ENCODE measurements around the gene SLIT1.

SLIT1 gene

GRCh38 chr10:97169063-97169462, 16.7 kb downstream of the SLIT1 start:
- DNase-seq = no peak

DNA sequence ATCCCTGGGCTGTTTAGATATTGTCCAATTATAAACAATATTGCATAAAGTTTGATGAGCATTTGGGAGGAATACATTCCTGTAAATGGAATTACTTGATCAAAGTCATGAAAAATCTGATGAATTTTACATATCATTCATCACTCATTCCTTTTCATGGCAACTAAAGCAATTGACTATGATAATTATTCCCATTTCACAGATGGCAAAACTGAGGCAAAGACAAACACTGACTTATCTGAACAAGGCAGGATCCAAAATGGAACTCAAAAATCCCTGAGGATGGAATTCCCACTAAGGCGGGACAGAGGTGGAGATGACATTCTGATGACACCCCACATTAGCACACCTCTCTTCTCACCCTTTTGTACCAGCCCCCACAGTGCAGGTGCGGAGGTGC, 17.1 kb downstream of the SLIT1 start:
- no peak for DNase-seq

DNA sequence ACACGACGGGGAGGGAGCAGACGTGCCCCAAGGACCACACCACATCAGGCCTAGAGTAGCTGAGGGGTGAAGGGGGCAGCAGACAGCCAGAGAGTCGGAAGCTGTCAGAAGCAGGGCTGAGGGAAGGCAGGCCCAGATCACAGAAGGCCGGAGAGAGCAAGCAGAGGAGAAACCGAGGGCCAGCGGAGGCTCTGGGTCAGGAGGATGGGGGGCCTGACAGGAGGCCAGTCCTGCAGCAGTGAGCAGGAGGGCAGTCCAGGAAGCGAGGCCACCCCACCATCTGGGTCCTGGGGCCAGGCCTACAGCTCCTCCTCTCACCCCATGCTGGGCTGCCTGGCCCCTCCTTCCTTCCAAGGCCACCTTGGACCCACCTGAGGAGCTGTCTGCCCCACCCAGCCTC, 20.3 kb downstream of the SLIT1 start:
- DNase-seq = no peak

GRCh38 chr10:97163781-97164501, 21.8 kb downstream of the SLIT1 start:
- DNase-seq = no peak

DNA sequence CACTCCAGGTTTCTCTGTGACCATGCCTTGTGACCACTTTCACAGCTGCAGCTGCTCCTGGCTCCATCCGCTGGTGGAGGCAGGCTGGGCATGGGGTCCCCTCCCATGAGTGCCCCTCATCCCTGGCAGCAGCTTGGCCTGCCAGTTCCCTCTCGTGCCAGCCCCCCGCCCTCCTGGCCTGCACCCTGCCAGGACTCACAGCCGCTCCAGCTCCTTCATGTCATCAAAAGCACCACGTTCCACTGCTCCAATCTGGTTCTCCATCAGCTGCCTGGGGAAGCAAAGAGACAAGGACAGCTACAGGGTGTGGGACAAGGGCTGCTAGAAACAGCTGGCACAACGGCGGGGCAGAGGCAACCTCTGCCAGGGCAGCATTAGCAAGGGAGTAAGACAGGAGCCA, 22.6 kb downstream of the SLIT1 start:
- no peak for DNase-seq

GRCh38 chr10:97159646-97160305, 26.0 kb downstream of the SLIT1 start:
- no peak for DNase-seq

DNA sequence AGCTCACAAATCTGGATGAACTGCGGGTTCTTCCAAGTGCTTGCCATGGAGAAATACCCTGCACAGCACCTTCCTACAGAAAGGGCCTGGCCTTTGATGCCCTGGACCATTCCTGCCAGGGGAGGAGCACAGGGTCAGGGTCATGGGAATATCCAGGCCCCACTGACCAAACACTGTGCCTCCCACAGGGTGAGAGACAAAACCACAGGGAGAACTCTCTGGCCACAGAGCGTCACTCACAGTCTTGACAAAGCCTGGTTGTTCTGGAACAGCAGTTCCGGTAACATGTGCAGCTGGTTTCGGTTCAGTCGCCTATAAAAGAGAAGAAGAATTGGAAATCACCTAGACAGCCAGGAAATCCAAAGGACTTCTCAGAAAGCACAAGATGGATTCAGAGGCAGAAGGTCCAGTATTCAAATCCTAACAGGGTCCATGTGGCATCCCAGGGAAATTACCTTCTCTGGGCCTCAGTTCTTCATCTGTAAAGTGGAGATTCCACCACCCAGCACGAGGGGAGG, 28.1 kb downstream of the SLIT1 start:
- DNase-seq = no peak

GRCh38 chr10:97154781-97155180, 31.0 kb downstream of the SLIT1 start:
- DNase-seq = no peak

DNA sequence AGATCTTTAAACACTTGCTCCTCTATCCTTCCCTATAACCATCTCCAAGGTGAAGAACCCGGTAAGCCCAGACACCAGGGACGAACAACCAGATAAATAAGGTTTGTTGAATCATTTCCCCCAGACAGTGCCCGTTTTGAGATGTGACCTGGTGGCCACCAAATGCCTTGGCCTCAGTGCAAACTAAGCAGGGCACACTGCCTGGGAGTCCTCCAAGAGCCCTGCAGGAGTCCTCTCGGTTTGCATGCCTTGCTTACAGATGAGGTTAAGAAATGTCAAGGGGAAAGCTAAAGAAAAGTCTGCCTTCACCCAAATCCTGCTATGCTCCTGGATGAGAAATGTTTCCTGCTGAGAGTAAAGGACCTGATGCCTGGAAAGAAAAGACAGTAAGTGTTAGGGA, 31.6 kb downstream of the SLIT1 start:
- no peak for DNase-seq

DNA sequence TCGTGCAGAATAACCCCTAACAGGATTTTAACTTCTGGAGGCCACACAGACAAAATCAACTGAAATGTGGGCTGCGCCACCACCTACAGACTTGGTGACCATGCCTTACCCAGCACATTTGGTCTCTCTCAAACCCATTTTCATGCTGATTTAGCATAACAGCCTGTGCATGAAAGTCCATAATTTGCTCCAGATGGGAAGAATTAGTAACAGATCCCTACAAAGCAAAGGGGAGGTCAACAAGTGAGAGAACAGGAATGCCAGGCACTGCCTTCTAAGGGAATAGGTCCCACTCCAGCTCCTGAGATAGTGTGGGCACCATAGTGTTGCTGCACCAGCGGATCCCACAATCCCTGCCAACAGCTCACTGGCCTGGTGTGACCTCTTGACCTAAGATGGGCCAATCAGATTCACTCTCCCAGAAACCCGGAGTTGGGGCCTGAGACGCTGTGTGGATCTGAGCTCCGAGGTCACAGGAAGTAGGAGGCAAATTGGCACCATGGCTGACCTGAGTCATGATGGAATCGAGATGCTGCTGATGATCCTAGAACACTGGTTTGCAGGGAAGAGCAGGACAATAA, 32.4 kb downstream of the SLIT1 start:
- no peak for DNase-seq

DNA sequence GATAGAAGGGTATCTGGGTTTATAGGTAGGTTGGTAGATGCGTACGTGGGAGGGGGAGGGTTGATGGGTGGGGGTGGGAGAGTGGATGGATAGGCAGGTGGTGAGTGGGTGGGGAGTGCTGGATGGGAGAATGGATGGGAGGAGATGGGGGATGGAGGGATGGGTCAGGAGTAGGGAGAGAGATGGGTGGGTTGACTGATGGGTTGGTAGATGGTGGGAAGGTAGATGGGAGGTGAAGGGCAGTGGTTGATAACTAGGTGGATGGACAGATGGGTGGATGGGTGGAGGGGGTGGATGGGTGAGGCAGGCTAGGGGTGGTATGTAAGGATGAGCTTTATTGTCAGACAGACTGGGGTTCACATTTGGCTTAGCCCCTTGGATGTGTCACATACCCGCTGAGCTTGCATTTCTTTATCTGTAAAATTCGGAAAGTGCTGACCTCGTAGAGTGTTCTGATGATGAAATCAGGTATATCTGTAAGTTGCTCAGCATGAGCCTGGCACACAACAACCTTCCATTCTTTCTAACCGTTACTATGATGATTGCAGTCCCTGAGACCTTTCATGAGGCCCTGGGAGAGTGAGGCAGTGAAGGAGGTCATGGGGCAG, 34.3 kb downstream of the SLIT1 start:
- DNase-seq = no peak

DNA sequence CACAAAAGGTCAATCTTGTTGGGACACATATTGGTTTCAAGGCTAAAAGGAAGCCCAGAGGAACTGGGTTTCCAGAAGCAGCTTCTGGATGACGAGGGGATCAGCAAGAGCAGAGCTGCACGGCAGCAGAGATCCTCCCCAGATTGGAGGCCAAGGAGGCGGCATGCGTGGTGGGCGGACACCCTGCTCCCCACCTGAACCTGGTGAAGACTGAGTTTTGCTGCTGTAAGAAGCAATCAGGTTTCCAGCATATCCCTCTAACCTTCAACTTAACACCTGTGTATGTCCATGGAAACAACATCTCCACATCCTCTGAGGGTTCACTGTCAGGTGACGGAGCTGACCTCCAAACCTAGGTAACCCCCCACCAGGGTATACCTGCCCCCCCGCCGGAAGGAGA, 35.1 kb downstream of the SLIT1 start:
- DNase-seq = no peak

DNA sequence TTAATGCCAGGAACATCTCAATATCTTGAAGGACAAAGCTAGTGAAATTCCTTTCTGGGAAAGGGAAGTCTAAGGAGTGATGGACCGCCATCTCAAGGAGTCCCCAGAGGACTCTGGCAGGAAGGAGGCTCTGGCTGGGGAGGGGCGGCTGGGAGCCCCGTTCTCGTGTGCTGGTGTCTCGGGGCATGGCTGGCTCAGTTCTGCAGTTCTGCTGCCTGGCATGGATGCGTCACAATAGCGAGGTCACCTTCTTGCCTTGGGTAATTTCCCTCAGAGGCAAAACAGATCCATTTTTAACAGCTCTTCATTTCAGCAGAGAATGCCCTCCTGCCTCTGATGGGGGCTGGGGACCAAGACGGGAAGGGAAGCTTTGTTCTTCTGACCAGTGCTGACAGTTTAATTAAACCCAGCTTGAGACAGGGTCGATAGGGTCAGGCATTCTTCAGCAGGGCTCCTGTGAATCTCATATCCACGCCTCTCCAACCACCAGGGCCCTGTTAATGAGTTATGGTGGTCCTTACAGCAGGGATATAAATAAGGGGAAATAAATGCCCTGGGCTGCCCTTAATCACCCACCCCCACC, 35.7 kb downstream of the SLIT1 start:
- DNase-seq = no peak

DNA sequence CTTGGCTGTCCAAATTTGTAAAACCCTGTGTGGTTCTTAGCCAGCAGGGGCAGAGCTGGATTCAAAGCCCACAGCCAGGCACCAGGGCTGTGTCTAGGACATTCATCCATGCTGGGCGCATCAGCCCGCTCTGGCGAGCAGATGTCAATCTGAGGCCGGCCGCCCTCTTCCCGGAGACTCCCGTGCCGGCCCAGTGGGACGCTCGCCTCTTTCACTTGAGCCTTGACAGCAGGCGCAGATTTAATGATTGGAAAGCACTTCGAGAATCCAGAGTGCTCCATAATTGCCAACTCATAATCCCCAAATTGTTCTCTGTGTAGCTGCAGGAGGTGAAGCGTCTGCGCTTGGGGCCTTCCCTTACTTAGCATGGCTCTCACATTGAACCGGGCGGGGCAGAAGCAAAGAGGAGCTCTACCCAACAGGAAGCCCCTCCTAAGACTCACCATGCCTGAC, 36.7 kb downstream of the SLIT1 start:
- DNase-seq = no peak

- DNase-seq = no peak
Observed at GRCh38 chr10:97144297-97144696, 41.5 kb downstream of the SLIT1 start.

- DNase-seq = no peak
Observed at GRCh38 chr10:97142834-97143233, 42.9 kb downstream of the SLIT1 start.

DNA sequence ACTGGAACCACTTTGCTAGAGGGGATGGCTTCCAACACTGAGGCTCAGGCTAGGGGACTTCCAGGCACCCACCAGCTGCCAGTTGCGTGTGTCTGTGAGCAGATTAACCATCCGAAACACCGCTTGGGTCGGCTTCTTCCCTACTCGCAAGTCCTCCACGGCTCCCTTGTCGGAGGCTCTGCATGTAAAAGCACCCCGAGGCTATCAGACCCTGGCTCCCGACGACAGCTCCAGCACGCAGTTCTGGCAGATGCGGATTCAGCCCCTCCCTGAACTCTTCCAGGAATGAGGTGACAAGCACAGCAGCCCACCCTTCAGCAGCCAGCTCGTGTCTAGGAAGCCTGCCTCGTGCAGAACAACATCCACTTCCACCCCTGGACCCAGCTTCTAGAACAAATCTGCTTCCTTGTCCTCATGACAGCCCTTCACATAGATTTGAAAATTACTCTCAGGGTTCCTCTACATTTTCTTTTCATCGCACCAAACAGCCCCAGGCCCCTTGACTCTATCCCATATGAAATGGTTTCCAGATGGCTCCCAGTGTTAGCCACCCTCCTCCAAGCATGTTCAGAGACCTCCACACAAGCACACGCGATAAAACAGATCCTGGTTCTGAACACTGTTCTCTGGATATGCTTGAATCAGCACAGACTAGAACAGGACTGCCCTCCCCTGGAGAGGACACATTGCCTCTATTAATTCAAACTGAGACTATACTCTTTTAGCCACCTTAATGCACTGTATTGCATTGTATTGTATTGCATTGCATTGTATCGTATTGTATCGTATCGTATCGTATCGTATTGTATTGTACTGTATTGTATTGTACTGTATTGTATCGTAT, 44.6 kb downstream of the SLIT1 start:
- DNase-seq = peak; percentile 78

DNA sequence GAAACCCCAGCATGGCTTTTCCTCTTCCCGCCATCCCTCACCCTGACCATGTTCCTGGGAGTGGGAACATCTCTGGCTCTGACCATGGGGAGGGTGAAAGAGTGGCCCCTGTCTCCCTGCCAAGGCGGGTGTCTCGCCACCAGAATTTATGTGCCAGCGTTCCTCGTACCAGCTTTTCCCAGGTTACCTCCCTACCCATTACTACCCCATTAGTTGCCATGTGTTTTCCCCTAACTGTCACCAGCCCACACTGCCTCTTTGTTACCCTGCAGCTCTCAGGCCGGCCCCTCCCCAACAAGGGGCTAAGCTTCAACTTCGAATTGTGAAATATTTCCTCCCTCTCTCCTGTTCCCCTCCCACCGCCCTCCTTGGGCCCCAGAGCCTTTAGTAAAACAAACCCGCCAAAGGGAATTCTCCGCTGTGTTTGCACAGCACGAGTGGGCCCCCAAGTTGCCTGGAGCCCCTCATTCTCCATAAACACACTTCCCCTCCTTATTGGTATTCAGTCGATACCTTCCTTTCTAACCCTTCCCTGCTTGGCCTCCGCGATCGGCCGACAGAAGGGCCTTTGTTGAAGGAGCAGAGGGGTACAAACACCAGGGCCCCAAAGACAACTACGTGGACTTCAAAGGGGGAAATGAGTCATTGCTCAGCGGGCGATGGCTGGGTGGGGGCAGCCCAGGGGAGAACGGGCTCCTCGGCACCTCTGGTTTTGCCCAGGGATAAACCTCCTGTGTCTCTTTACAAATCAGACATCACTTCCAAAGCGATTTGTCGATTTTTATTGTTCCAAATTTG, 45.5 kb downstream of the SLIT1 start:
- no peak for DNase-seq

GRCh38 chr10:97139651-97140048, 46.1 kb downstream of the SLIT1 start:
- DNase-seq = no peak

GRCh38 chr10:97138846-97139245, 46.9 kb downstream of the SLIT1 start:
- no peak for DNase-seq

DNA sequence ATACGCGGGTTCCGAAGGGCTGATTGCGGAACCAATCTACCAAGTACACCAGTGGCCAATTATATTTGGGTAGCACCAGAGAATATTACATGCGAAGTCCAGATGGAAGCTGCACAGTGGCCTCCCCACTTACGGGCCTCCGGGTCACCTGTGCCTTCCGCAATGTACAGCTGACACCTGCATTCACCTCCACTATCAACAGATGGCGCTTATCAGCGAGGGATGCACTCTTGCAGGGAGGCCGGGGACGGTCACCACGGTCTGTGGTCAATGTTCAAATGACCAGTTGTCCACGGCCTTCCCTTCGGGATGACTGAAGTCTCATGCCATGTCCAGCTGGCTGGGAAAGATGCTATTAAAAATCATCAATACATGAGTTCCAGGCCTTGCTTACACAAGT, 47.6 kb downstream of the SLIT1 start:
- DNase-seq = no peak

- DNase-seq = no peak
Observed at GRCh38 chr10:97136756-97137155, 49.0 kb downstream of the SLIT1 start.
